PC-9 (cell line): ENCODE measurements around the gene ALG5. TPM values are rescaled to one million over a fixed set of nuclear protein-coding genes. Genes with fewer than 3 reads are reported as not detected.

Experiments used
- BruUV-seq: library from RNA; stranded (reverse); fragments of 400-500 nt; replicated peaks from 2 replicates; lab custom pipeline; 2021; lab: Mats Ljungman, UMichigan
- CTCF ChIA-PET: fragments of 300-600 bp; sonication (Branson Sonifier 250); formaldehyde crosslinking; loops from one replicate; lab custom pipeline; 2022; ENCODE audit warnings: antibody characterized with exemption; lab: Charles Lee
- POLR2A ChIA-PET: fragments of 300-600 bp; sonication (Branson Sonifier 250); formaldehyde crosslinking; loops from one replicate; lab custom pipeline; 2022; ENCODE audit warnings: antibody characterized with exemption; ENCODE audit not compliant: unreplicated experiment; lab: Charles Lee
- DNase-seq, 2 experiments: peaks; one replicate each; pipeline versions ENCODE4 v3.0.0 to v3.0.0-alpha.2; 2015 to 2022; ENCODE audit warnings: mixed read lengths in 1 of 2
- H2AFZ ChIP-seq: fragments of 200-600 bp; sonication (generic); 2 replicates; pipeline ENCODE4 v1.8.1; 2017; ENCODE audit warnings: antibody characterized with exemption
- H3F3A ChIP-seq: fragments of 200-600 bp; sonication (generic); 2 replicates; pipeline ENCODE4 v1.8.1; 2017; ENCODE audit warnings: antibody characterized with exemption, mild to moderate bottlenecking, low read depth; ENCODE audit not compliant: insufficient read depth
- H3K27ac ChIP-seq: fragments of 200-600 bp; sonication (generic); 2 replicates; pipeline ENCODE4 v1.6.1; 2016; ENCODE audit warnings: mixed run types
- H3K27me3 ChIP-seq: fragments of 200-600 bp; sonication (generic); 2 replicates; pipeline ENCODE4 v1.6.1; 2016; ENCODE audit warnings: low read depth, mixed run types; ENCODE audit not compliant: insufficient read depth
- H3K36me3 ChIP-seq: fragments of 200-600 bp; sonication (generic); 2 replicates; pipeline ENCODE4 v1.6.1; 2016; ENCODE audit warnings: low read depth, mixed run types
- H3K4me1 ChIP-seq: fragments of 200-600 bp; sonication (generic); replicated peaks from 2 replicates; pipeline ENCODE4 v1.6.1; 2016; ENCODE audit warnings: mixed run types; ENCODE audit not compliant: insufficient read depth
- H3K4me2 ChIP-seq: fragments of 200-600 bp; sonication (generic); 2 replicates; pipeline ENCODE4 v1.6.1; 2017; ENCODE audit warnings: mixed run types
- H3K4me3 ChIP-seq: fragments of 200-600 bp; sonication (generic); 2 replicates; pipeline ENCODE4 v1.6.1; 2016; ENCODE audit warnings: mixed run types
- H3K79me2 ChIP-seq: fragments of 200-600 bp; sonication (generic); 2 replicates; pipeline ENCODE4 v1.6.1; 2017; ENCODE audit warnings: low read depth, mixed run types
- H3K9me2 ChIP-seq: fragments of 200-600 bp; sonication (generic); 2 replicates; pipeline ENCODE4 v1.8.1; 2017; ENCODE audit warnings: mild to moderate bottlenecking; ENCODE audit not compliant: insufficient read depth
- H3K9me3 ChIP-seq: fragments of 200-600 bp; sonication (generic); 2 replicates; pipeline ENCODE4 v1.8.1; 2016; ENCODE audit warnings: low read depth; ENCODE audit not compliant: insufficient read depth
- H4K20me1 ChIP-seq: fragments of 200-600 bp; sonication (generic); 2 replicates; pipeline ENCODE4 v1.8.1; 2017; ENCODE audit not compliant: insufficient read depth
- EZH2 ChIP-seq: fragments of 200-600 bp; sonication (generic); IDR thresholded peaks from 2 replicates; pipeline ENCODE4 v1.8.0; 2017; ENCODE audit warnings: antibody characterized with exemption, low read depth
- intact Hi-C: fragments of 100-400 bp; cut with micrococcal nuclease; formaldehyde crosslinking; loops from one replicate; pipeline ENCODE4 v1.10.0; 2022; ENCODE audit not compliant: unreplicated experiment
- total RNA-seq: library from RNA; stranded (reverse); gene quantifications from 2 replicates; pipeline ENCODE4 v1.2.3, GENCODE V29; 2021
- TF ChIP-seq, protein P1 (sequence below): fragments of 200-600 bp; sonication (generic); conservative IDR thresholded peaks from 2 replicates; pipeline ENCODE4 v1.6.1; 2017; ENCODE audit warnings: mixed run types, antibody characterized with exemption, mild to moderate bottlenecking, moderate library complexity

The ALG5 gene
- total RNA-seq, 1 experiment from 2014 or later = 18.8 TPM

DNA sequence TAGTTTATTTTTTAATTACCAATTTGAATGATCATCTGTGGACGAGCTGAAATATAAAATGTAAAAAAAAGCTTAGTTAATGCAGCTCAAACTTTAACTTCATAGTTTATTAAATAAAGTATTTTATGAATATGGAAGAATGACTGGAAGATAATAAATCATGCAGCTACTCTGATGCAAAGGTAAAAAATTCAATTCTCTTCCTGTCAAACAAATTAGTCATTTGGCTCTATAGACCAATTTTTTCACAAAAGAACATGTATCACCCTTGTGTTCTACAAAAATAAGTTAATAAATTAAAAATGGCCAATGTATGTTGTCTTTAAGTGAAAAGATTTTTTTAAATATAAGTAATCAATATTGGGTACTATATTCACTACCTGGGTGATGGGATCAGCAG, 27.6 kb upstream of the ALG5 start:
- Histone ChIP-seq H3K36me3 (peaks cover 29% of the 10 kb centered on the region), H3K4me2 (no peak overlapping the region)

GRCh38 chr13:37023871-37024270, 24.7 kb upstream of the ALG5 start:
- H2AFZ ChIP-seq = no peak overlapping the region
- 0 out of 2 replicates have a peak, but pooled peaks cover 19% of the 10 kb centered on the region for H4K20me1 ChIP-seq
- intact Hi-C loops = no loop called here
- H3K9me3 ChIP-seq = no peaks in the 10 kb centered on the region
- ChIA-PET POLR2A (interaction anchor here (0.6 kb wide), 1 partner anchor 18 kb away, joined by 6 read pairs; no protein-coding TSS in a partner anchor), CTCF (no interaction called here)
- H3K9me2 ChIP-seq = no peaks in the 10 kb centered on the region
- H3K27me3 ChIP-seq = no peaks in the 10 kb centered on the region
- H3K4me3 ChIP-seq = no peak overlapping the region
- no peak overlapping the region for H3K27ac ChIP-seq
- TF ChIP-seq EZH2 = no peak
- TF ChIP-seq, protein P1, sequence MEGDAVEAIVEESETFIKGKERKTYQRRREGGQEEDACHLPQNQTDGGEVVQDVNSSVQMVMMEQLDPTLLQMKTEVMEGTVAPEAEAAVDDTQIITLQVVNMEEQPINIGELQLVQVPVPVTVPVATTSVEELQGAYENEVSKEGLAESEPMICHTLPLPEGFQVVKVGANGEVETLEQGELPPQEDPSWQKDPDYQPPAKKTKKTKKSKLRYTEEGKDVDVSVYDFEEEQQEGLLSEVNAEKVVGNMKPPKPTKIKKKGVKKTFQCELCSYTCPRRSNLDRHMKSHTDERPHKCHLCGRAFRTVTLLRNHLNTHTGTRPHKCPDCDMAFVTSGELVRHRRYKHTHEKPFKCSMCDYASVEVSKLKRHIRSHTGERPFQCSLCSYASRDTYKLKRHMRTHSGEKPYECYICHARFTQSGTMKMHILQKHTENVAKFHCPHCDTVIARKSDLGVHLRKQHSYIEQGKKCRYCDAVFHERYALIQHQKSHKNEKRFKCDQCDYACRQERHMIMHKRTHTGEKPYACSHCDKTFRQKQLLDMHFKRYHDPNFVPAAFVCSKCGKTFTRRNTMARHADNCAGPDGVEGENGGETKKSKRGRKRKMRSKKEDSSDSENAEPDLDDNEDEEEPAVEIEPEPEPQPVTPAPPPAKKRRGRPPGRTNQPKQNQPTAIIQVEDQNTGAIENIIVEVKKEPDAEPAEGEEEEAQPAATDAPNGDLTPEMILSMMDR = no peak
- BruUV-seq = no TSS peak
- H3K4me1 ChIP-seq = no peaks in the 10 kb centered on the region
- H3K36me3 ChIP-seq = peaks cover 37% of the 10 kb centered on the region
- no peaks in the 10 kb centered on the region for H3K79me2 ChIP-seq
- no peak overlapping the region for H3K4me2 ChIP-seq
- DNase-seq = no peak
- no peaks in the 10 kb centered on the region for H3F3A ChIP-seq

More for the DNA sequence above, 27.6 kb upstream of the ALG5 start:
- no peaks in the 10 kb centered on the region for H3K9me3 ChIP-seq
- H3K27me3 ChIP-seq = no peaks in the 10 kb centered on the region
- BruUV-seq = no TSS peak
- H4K20me1 ChIP-seq = 0 out of 2 replicates have a peak, but pooled peaks cover 13% of the 10 kb centered on the region
- CTCF ChIA-PET = no interaction called here
- H3K4me1 ChIP-seq = no peaks in the 10 kb centered on the region
- no peak overlapping the region for H3K4me3 ChIP-seq
- H2AFZ ChIP-seq = no peak overlapping the region
- no peaks in the 10 kb centered on the region for H3K79me2 ChIP-seq
- TF ChIP-seq, protein P1 = no peak
- no peak for TF ChIP-seq EZH2
- H3F3A ChIP-seq = no peaks in the 10 kb centered on the region
- intact Hi-C loops = loop anchor here (2.0 kb wide), 1 partner anchor 14 kb away; no protein-coding TSS in a partner anchor
- no peak overlapping the region for H3K27ac ChIP-seq
- POLR2A ChIA-PET = interaction anchor here (0.6 kb wide), 1 partner anchor 178 kb away, joined by 6 read pairs; no protein-coding TSS in a partner anchor
- no peak for DNase-seq
- H3K9me2 ChIP-seq = no peaks in the 10 kb centered on the region

DNA sequence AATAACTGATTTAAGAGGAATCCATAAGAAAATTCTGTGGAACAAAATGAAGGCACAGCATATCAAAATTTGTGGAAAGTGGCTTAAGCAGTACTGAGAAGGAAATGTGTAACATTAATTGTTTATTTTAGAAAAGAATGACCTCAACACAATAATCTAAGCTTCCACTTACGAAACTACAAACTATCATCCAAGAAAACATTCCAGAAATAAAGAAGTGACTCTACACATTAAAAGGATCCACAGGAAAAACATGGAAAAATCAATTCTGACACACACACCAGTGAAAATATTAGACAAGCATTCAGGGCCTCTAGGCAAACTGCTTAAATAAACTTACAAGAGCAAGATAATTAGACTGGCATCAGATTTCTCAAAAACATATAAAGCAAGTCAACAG, 15.5 kb upstream of the ALG5 start:
- H3K9me3 ChIP-seq = no peaks in the 10 kb centered on the region
- DNase-seq = no peak
- H3K27ac ChIP-seq = no peak overlapping the region
- H3K4me1 ChIP-seq = no peaks in the 10 kb centered on the region
- peaks cover 14% of the 10 kb centered on the region for H3F3A ChIP-seq
- no peak overlapping the region for H3K4me3 ChIP-seq
- intact Hi-C loops = no loop called here
- TF ChIP-seq EZH2 = no peak
- TF ChIP-seq, protein P1 = no peak
- no peaks in the 10 kb centered on the region; the same call in 1 of the 2 replicates for H4K20me1 ChIP-seq
- no peaks in the 10 kb centered on the region for H3K79me2 ChIP-seq
- peaks cover 31% of the 10 kb centered on the region for H3K36me3 ChIP-seq
- H3K27me3 ChIP-seq = no peaks in the 10 kb centered on the region
- H3K9me2 ChIP-seq = no peaks in the 10 kb centered on the region
- ChIA-PET CTCF (no interaction called here), POLR2A (no interaction called here)
- no peak overlapping the region for H2AFZ ChIP-seq
- no TSS peak for BruUV-seq
- H3K4me2 ChIP-seq = no peak overlapping the region
